B cell (primary cell): ENCODE data around the gene POLN. TPM values are rescaled to one million over a fixed set of nuclear protein-coding genes. Genes with fewer than 3 reads are reported as not detected.

Source experiments
- ATAC-seq: fragments of 200-7000 bp; cut with Tn5 transposase; one replicate; pipeline ENCODE4 v1.10.0; 2021; ENCODE audit warnings: low read depth, mild to moderate bottlenecking, moderate number of reproducible peaks, moderate library complexity
- CTCF ChIA-PET: fragments of 350-600 bp; sonication (Branson Sonifier 250); formaldehyde crosslinking; loops from one replicate; lab custom pipeline; 2021; ENCODE audit warnings: antibody characterized with exemption, inconsistent platforms; lab: Charles Lee
- POLR2A ChIA-PET: fragments of 350-600 bp; sonication (Branson Sonifier 250); formaldehyde crosslinking; loops from one replicate; lab custom pipeline; 2021; ENCODE audit warnings: antibody characterized with exemption; lab: Charles Lee
- DNase-seq: peaks from one replicate; pipeline ENCODE4 v3.0.0; 2013
- H2AFZ ChIP-seq: 2 replicates; pipeline ENCODE4 v1.6.1; 2012; ENCODE audit warnings: mild to moderate bottlenecking, low read depth, low read length; ENCODE audit not compliant: insufficient read depth, poor library complexity, severe bottlenecking
- H3K27ac ChIP-seq, 2 donors: 1 replicate in 1 of 2; 2 replicates in 1 of 2; pipeline ENCODE4 v1.5.1; 2012 to 2013; ENCODE audit warnings: low read length in 2 of 2, mild to moderate bottlenecking in 2 of 2, moderate library complexity in 1 of 2
- H3K27me3 ChIP-seq, 4 experiments: fragments of 200-600 bp in 1 of 4; sonication (generic) in 1 of 4; replicated peaks in 1 of 4; 1 replicate in 2 of 4; 2 replicates in 2 of 4; pipeline versions ENCODE4 v1.6.1 to v1.7.0; 2013 to 2016; ENCODE audit warnings: low read length in 3 of 4, mild to moderate bottlenecking in 2 of 4, mixed read lengths in 1 of 4, moderate library complexity in 1 of 4; ENCODE audit not compliant: insufficient read depth in 4 of 4, control insufficient read depth in 3 of 4; ENCODE audit errors: control extremely low read depth in 1 of 4
- H3K36me3 ChIP-seq, 2 experiments: replicated peaks in 1 of 2; 1 replicate in 1 of 2; 2 replicates in 1 of 2; pipeline versions ENCODE4 v1.6.1 to v1.7.1; 2013; ENCODE audit warnings: low read length in 1 of 2; ENCODE audit not compliant: insufficient read depth in 2 of 2, control insufficient read depth in 1 of 2; ENCODE audit errors: control extremely low read depth in 1 of 2, extremely low read depth in 1 of 2
- H3K4me1 ChIP-seq, 2 donors: fragments of 200-600 bp in 1 of 2; sonication (generic) in 1 of 2; 1 replicate in 1 of 2; 2 replicates in 1 of 2; pipeline versions ENCODE4 v1.5.1 to v1.6.1; 2013 to 2017; ENCODE audit warnings: low read length in 2 of 2; ENCODE audit not compliant: control insufficient read depth in 2 of 2, insufficient read depth in 2 of 2
- H3K4me2 ChIP-seq: replicated peaks from 2 replicates; pipeline ENCODE3; 2012; ENCODE audit warnings: mild to moderate bottlenecking, low read depth, low read length; ENCODE audit not compliant: poor library complexity, severe bottlenecking
- H3K4me3 ChIP-seq, 5 experiments: fragments of 200-600 bp in 1 of 5; sonication (generic) in 1 of 5; 1 replicate in 3 of 5; 2 replicates in 2 of 5; pipeline versions ENCODE4 v1.5.1 to v1.7.0; 2011 to 2016; ENCODE audit warnings: low read length in 4 of 5, mild to moderate bottlenecking in 4 of 5, low read depth in 2 of 5, control low read depth in 1 of 5, moderate library complexity in 1 of 5; ENCODE audit not compliant: insufficient read depth in 1 of 5; ENCODE audit errors: control extremely low read depth in 1 of 5, extremely low read depth in 1 of 5
- H3K79me2 ChIP-seq: fragments of 200-600 bp; sonication (generic); one replicate; pipeline ENCODE4 v1.6.0; 2016; ENCODE audit warnings: low read length; ENCODE audit not compliant: control insufficient read depth, insufficient read depth
- H3K9ac ChIP-seq: fragments of 200-600 bp; sonication (generic); 2 replicates; pipeline ENCODE4 v1.6.1; 2017; ENCODE audit warnings: mild to moderate bottlenecking, low read length, moderate library complexity
- H3K9me3 ChIP-seq, 3 donors: one replicate each; pipeline versions ENCODE4 v1.6.1 to v1.7.1; 2013; ENCODE audit warnings: low read length in 2 of 3; ENCODE audit not compliant: control insufficient read depth in 2 of 3, insufficient read depth in 1 of 3; ENCODE audit errors: control extremely low read depth in 1 of 3
- H4K20me1 ChIP-seq: 2 replicates; pipeline ENCODE4 v1.6.0; 2012; ENCODE audit warnings: mild to moderate bottlenecking, low read length; ENCODE audit not compliant: insufficient read depth, control insufficient read depth, poor library complexity, severe bottlenecking
- H3K27ac Mint-ChIP-seq: one replicate; pipeline ENCODE4 v1.8.0; 2021; ENCODE audit warnings: mixed read lengths
- H3K27me3 Mint-ChIP-seq: one replicate; pipeline ENCODE4 v1.8.0; 2021; ENCODE audit warnings: mixed read lengths
- H3K4me1 Mint-ChIP-seq: one replicate; pipeline ENCODE4 v1.8.0; 2021; ENCODE audit warnings: mixed read lengths
- H3K4me3 Mint-ChIP-seq: one replicate; pipeline ENCODE4 v1.8.0; 2021; ENCODE audit warnings: mixed read lengths
- H3K9me3 Mint-ChIP-seq: one replicate; pipeline ENCODE4 v1.8.0; 2022; ENCODE audit warnings: mixed read lengths; ENCODE audit not compliant: insufficient read depth
- EZH2 ChIP-seq: IDR thresholded peaks from 2 replicates; pipeline ENCODE4 v1.6.1; 2012; ENCODE audit warnings: borderline replicate concordance, low read depth, mild to moderate bottlenecking, moderate library complexity, low read length; ENCODE audit not compliant: insufficient read depth, poor library complexity, severe bottlenecking
- WGBS: methylation state at CpG from one replicate; pipeline ENCODE4 v1.1.5; 2013; ENCODE audit warnings: missing lambda C conversion rate; ENCODE audit not compliant: insufficient coverage; 5-methylcytosine and 5-hydroxymethylcytosine counted together
- intact Hi-C: fragments of 100-400 bp; cut with micrococcal nuclease; formaldehyde crosslinking; loops from one replicate; pipeline ENCODE4 v1.10.0; 2022
- polyA plus RNA-seq: library from polyadenylated mRNA; depleted of rRNA; stranded (reverse); fragments of >200 nt; gene quantifications from 2 replicates; pipeline ENCODE4 v1.2.3, GENCODE V29; 2012
- total RNA-seq, 2 donors: library from RNA; stranded (reverse); fragments of 120-200 nt in 1 of 2; gene quantifications; 1 replicate in 1 of 2; 2 replicates in 1 of 2; pipeline versions ENCODE4 v1.2.3 to v1.2.4, GENCODE V29; 2013 to 2022
- TF ChIP-seq, protein P1 (sequence below): fragments of 200-600 bp; IDR thresholded peaks from one replicate; pipeline ENCODE4 v1.8.0; 2022; ENCODE audit warnings: antibody characterized with exemption, mild to moderate bottlenecking

The POLN gene
- total and polyA plus RNA-seq, 2 donors (not counting 1 experiment from before 2014, with no cell fraction given): 0.73 to 1.5 TPM

DNA sequence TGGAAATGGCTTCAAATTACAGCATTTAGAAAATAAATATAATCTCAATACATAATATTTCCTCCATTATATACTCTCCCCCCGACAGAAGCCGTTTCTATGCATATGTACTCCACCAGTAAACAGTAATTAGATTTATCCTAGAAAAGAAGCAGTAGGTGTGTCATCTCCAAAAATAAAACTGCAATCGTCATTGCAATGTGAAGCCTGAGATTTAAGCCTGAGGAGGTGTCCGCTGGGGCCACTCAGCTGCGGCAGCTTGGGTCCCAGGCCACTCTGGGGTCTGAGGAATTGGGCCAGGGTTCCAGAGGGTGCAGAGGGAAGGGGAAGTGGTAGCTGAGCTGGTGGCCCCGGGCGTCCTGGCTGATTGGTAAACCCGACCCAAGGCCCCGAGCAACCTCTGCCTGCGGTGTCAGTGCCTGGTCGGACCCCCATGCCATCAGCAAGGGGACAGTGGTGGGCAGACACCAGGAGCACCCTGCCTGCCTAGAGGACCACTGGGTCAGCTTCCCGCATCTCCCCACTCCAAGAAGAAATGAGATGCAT is 27.8 kb upstream of the POLN start:
- H3K27me3 ChIP-seq: no peaks in the 10 kb centered on the region
- no peak overlapping the region for H2AFZ ChIP-seq
- DNase-seq (no peak), ATAC-seq (no peak)
- H3K79me2 ChIP-seq: peaks cover 4% of the 10 kb centered on the region
- H3K9me3 Mint-ChIP-seq: no peaks in the 10 kb centered on the region
- no peaks in the 10 kb centered on the region for H4K20me1 ChIP-seq
- no peaks in the 10 kb centered on the region for H3K36me3 ChIP-seq
- no peaks in the 10 kb centered on the region for H3K27me3 Mint-ChIP-seq
- ChIA-PET CTCF (no interaction called here), POLR2A (no interaction called here)
- WGBS: 78% methylated on average over 8 of the region's 12 CpGs
- no peak overlapping the region for H3K27ac ChIP-seq
- H3K4me1 Mint-ChIP-seq: no peaks in the 10 kb centered on the region
- no peak overlapping the region for H3K4me2 ChIP-seq
- H3K4me3 Mint-ChIP-seq: no peak overlapping the region
- H3K4me3 ChIP-seq: no peak overlapping the region
- no peaks in the 10 kb centered on the region for H3K9me3 ChIP-seq
- no peak for TF ChIP-seq EZH2
- TF ChIP-seq, protein P1, sequence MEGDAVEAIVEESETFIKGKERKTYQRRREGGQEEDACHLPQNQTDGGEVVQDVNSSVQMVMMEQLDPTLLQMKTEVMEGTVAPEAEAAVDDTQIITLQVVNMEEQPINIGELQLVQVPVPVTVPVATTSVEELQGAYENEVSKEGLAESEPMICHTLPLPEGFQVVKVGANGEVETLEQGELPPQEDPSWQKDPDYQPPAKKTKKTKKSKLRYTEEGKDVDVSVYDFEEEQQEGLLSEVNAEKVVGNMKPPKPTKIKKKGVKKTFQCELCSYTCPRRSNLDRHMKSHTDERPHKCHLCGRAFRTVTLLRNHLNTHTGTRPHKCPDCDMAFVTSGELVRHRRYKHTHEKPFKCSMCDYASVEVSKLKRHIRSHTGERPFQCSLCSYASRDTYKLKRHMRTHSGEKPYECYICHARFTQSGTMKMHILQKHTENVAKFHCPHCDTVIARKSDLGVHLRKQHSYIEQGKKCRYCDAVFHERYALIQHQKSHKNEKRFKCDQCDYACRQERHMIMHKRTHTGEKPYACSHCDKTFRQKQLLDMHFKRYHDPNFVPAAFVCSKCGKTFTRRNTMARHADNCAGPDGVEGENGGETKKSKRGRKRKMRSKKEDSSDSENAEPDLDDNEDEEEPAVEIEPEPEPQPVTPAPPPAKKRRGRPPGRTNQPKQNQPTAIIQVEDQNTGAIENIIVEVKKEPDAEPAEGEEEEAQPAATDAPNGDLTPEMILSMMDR: no peak
- no peak overlapping the region for H3K27ac Mint-ChIP-seq
- intact Hi-C loops: loop anchor here (10.0 kb wide), 1 partner anchor 425 kb away; no protein-coding TSS in a partner anchor
- no peaks in the 10 kb centered on the region for H3K4me1 ChIP-seq
- no peak overlapping the region for H3K9ac ChIP-seq

DNA sequence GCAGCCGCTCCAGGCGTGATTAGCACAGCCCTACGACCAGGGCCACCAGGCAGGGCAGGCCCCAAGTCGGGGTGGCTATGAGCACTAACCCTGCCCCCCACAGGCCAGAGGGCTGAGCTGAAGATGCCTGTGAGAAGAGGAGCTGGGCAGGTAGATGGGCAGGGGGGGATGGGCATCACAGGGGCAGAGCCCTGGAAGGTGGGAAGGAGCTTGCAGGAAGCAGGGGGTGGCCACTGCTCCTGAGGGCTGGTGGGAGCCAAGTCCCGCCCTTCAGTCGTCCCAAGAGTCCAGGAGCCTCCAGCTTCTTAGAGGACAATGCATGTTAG is 27.2 kb upstream of the POLN start:
- H3K4me1 ChIP-seq: peaks cover 0 to 3% of the 10 kb centered on the region in 2 donors
- no peaks in the 10 kb centered on the region for H3K9me3 ChIP-seq
- Mint-ChIP-seq H3K9me3 (no peaks in the 10 kb centered on the region), H3K4me1 (no peaks in the 10 kb centered on the region), H3K27me3 (no peaks in the 10 kb centered on the region), H3K27ac (no peak overlapping the region), H3K4me3 (no peak overlapping the region)
- H3K36me3 ChIP-seq: no peaks in the 10 kb centered on the region
- ChIA-PET CTCF (no interaction called here), POLR2A (no interaction called here)
- no peaks in the 10 kb centered on the region for H4K20me1 ChIP-seq
- no peak overlapping the region for H3K4me2 ChIP-seq
- 82% methylated on average over 5 of the region's 6 CpGs for WGBS
- no peak for ATAC-seq
- H3K4me3 ChIP-seq: no peak overlapping the region
- intact Hi-C loops: loop anchor here (10.0 kb wide), 1 partner anchor 426 kb away; no protein-coding TSS in a partner anchor
- H2AFZ ChIP-seq: no peak overlapping the region
- no peak for DNase-seq
- TF ChIP-seq, protein P1: no peak
- no peak for TF ChIP-seq EZH2
- no peak overlapping the region for H3K27ac ChIP-seq
- no peaks in the 10 kb centered on the region for H3K27me3 ChIP-seq
- no peak overlapping the region for H3K9ac ChIP-seq
- peaks cover 4% of the 10 kb centered on the region for H3K79me2 ChIP-seq
